ENCODE data around the gene SCN1B. TPM values are rescaled to one million over a fixed set of nuclear protein-coding genes. Genes with fewer than 3 reads are reported as not detected.

Gene SCN1B
- total and polyA plus RNA-seq, 2 of the 13 experiments (the other 11 are each of a cell fraction or from before 2014, with no cell fraction given), result 2.7 to 20.1 TPM

DNA sequence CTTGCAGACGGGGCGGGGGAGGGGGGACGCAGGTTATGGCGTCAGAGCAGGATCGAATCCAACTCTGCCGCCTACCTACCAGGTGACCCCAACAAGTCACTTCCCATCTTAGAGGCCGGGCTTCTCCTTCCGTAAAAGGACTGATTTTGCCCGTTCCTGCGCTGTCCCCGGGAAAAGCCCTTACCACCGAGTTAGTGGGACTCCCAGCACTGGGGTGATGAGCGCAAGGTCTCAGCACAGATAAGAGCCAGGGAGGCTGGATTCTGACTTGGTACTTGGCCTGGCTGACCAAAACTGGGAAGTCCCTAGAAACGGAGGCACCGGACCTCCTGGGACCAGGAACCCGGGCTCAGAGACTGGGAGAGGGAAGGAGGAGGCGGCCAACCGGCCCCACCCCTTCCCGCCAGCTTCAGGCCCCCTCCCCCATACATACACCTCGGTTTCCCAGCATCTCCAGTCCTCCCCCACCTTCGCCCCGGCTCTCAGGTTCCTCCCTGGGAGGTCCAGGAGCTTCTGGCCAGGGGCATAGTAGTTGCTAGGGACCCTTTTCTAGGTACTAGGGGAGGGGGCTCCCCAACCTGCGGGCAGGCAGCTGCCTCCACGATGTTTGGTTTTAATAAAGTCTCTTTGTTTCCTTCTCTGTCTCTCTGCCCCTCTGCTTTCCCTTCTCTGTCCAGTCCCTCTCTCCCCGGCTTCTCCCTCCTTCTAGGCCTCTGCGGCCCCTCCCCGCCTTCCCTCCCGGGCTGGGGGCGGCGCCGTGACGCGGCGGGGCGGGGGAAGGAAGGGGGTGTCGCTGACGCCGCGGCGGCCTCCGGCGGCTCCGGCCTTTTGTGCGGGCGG is 30.6 kb upstream of the SCN1B start, which contains the start of gene GRAMD1A (continued):
- TF ChIP-seq, protein P1, sequence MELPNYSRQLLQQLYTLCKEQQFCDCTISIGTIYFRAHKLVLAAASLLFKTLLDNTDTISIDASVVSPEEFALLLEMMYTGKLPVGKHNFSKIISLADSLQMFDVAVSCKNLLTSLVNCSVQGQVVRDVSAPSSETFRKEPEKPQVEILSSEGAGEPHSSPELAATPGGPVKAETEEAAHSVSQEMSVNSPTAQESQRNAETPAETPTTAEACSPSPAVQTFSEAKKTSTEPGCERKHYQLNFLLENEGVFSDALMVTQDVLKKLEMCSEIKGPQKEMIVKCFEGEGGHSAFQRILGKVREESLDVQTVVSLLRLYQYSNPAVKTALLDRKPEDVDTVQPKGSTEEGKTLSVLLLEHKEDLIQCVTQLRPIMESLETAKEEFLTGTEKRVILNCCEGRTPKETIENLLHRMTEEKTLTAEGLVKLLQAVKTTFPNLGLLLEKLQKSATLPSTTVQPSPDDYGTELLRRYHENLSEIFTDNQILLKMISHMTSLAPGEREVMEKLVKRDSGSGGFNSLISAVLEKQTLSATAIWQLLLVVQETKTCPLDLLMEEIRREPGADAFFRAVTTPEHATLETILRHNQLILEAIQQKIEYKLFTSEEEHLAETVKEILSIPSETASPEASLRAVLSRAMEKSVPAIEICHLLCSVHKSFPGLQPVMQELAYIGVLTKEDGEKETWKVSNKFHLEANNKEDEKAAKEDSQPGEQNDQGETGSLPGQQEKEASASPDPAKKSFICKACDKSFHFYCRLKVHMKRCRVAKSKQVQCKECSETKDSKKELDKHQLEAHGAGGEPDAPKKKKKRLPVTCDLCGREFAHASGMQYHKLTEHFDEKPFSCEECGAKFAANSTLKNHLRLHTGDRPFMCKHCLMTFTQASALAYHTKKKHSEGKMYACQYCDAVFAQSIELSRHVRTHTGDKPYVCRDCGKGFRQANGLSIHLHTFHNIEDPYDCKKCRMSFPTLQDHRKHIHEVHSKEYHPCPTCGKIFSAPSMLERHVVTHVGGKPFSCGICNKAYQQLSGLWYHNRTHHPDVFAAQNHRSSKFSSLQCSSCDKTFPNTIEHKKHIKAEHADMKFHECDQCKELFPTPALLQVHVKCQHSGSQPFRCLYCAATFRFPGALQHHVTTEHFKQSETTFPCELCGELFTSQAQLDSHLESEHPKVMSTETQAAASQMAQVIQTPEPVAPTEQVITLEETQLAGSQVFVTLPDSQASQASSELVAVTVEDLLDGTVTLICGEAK (IDR thresholded peaks at IDR 0.05), result no peak
- TF ChIP-seq, protein P1 (CRISPR knock-in tag; IDR thresholded peaks at IDR 0.05), result peak; percentile 21; the same call in 1 of the 2 replicates
- TF ChIP-seq ZNF724P (CRISPR knock-in tag; IDR thresholded peaks at IDR 0.05; ENCODE audit: borderline replicate concordance) (0 out of 2 replicates have a peak, but pooled peaks have one; percentile 27), ZSCAN29 (CRISPR knock-in tag; conservative IDR thresholded peaks at IDR 0.05) (peak; percentile 70), ZC3H13 (CRISPR knock-in tag; IDR thresholded peaks at IDR 0.05) (no peak; the same call in none of the 2 replicates), SMC3 (IDR thresholded peaks at IDR 0.05; ENCODE audit: low read length) (no peak), ZNF546 (CRISPR knock-in tag; conservative IDR thresholded peaks at IDR 0.05) (no peak), HIVEP1 (CRISPR knock-in tag; IDR thresholded peaks at IDR 0.05) (no peak), ELF3 (CRISPR knock-in tag; IDR thresholded peaks at IDR 0.05) (peak; percentile 38; the same call in 1 of the 2 replicates), SOX6 (IDR thresholded peaks at IDR 0.05) (no peak), SOX6 (CRISPR knock-in tag; IDR thresholded peaks at IDR 0.05) (peak; percentile 12), SAP130 (CRISPR knock-in tag; IDR thresholded peaks at IDR 0.05; ENCODE audit: low read depth) (peak; percentile 70)
- TF ChIP-seq, protein P2, sequence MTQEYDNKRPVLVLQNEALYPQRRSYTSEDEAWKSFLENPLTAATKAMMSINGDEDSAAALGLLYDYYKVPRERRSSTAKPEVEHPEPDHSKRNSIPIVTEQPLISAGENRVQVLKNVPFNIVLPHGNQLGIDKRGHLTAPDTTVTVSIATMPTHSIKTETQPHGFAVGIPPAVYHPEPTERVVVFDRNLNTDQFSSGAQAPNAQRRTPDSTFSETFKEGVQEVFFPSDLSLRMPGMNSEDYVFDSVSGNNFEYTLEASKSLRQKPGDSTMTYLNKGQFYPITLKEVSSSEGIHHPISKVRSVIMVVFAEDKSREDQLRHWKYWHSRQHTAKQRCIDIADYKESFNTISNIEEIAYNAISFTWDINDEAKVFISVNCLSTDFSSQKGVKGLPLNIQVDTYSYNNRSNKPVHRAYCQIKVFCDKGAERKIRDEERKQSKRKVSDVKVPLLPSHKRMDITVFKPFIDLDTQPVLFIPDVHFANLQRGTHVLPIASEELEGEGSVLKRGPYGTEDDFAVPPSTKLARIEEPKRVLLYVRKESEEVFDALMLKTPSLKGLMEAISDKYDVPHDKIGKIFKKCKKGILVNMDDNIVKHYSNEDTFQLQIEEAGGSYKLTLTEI (CRISPR knock-in tag; conservative IDR thresholded peaks at IDR 0.05), result no peak
- TF ChIP-seq, protein P3, sequence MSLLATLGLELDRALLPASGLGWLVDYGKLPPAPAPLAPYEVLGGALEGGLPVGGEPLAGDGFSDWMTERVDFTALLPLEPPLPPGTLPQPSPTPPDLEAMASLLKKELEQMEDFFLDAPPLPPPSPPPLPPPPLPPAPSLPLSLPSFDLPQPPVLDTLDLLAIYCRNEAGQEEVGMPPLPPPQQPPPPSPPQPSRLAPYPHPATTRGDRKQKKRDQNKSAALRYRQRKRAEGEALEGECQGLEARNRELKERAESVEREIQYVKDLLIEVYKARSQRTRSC (CRISPR knock-in tag; IDR thresholded peaks at IDR 0.05; ENCODE audit: low read depth), result no peak
- TF ChIP-seq, protein P4, sequence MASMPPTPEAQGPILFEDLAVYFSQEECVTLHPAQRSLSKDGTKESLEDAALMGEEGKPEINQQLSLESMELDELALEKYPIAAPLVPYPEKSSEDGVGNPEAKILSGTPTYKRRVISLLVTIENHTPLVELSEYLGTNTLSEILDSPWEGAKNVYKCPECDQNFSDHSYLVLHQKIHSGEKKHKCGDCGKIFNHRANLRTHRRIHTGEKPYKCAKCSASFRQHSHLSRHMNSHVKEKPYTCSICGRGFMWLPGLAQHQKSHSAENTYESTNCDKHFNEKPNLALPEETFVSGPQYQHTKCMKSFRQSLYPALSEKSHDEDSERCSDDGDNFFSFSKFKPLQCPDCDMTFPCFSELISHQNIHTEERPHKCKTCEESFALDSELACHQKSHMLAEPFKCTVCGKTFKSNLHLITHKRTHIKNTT (CRISPR knock-in tag; IDR thresholded peaks at IDR 0.05), result no peak
